Spleen (tissue), 7 donors: ENCODE data around the gene ZNF26.

Source experiments
- CTCF ChIP-seq, 11 experiments: fragments of 200-600 bp in 7 of 11; fragments of 450-650 bp in 4 of 11; sonication (generic) in 4 of 11; IDR thresholded peaks in 8 of 11; conservative IDR thresholded peaks in 3 of 11; 1 replicate in 7 of 11; 2 replicates in 4 of 11; pipeline versions ENCODE4 v1.4.0 to v1.8.0; 2016 to 2021; ENCODE audit warnings: antibody characterized with exemption in 11 of 11, inconsistent platforms in 4 of 11, mild to moderate bottlenecking in 1 of 11
- POLR2A ChIP-seq, 3 donors: fragments of 450-650 bp; IDR thresholded peaks; one replicate each; pipeline ENCODE4 v1.5.1; 2017; ENCODE audit warnings: antibody characterized with exemption in 3 of 3, mild to moderate bottlenecking in 1 of 3
- POLR2AphosphoS5 ChIP-seq, 3 donors: sonication (generic); formaldehyde crosslinking; IDR thresholded peaks; one replicate each; pipeline ENCODE4 v1.5.1; 2017; ENCODE audit warnings: antibody characterized with exemption in 3 of 3
- donor health status: DM: no; HTN: no; CAD: no; lungs with moderate emphysema.
- donor health status: DM: no; HTN: no; CAD: no.
- donor health status: DM: no; HTN: no; CAD: no.

- TF ChIP-seq CTCF (IDR thresholded peaks at IDR 0.05 in 8 of 11, conservative IDR thresholded peaks at IDR 0.05 in 3 of 11): no peak
- TF ChIP-seq POLR2A (IDR thresholded peaks at IDR 0.05): no peak
- no peak for TF ChIP-seq POLR2AphosphoS5 (IDR thresholded peaks at IDR 0.05)
These were observed 48.7 kb upstream of the ZNF26 start for GRCh38 chr12:132937476-132937875.
